ENCODE measurements around the gene NIPA2.
"Not testable (repeated sequence)": the region's sequence is repeated elsewhere in the genome, so short reads cannot be mapped to it uniquely, and the experiment has no call there.

The NIPA2 gene

GRCh38 chr15:22838292-22839042 lies at the start of gene NIPA2:
TSS of gene NIPA2 (plus strand) at chr15:22838666. CDS start at chr15:22851732, 13,066 bp downstream.
- DNase-seq = peak; percentile 98

- no peak for DNase-seq
These were observed 44.4 kb upstream of the NIPA2 start for GRCh38 chr15:22794063-22794462.

- DNase-seq = no peak
These were observed 43.8 kb upstream of the NIPA2 start for GRCh38 chr15:22794621-22795167.

- no peak for DNase-seq
These were observed 43.0 kb upstream of the NIPA2 start for GRCh38 chr15:22795206-22796063.

- peak; percentile 33 for DNase-seq
These were observed 42.4 kb upstream of the NIPA2 start for GRCh38 chr15:22796079-22796478.

- no peak for DNase-seq
These were observed 38.6 kb upstream of the NIPA2 start for GRCh38 chr15:22799902-22800301.

GRCh38 chr15:22803006-22803405 lies 35.5 kb upstream of the NIPA2 start:
- DNase-seq = not testable (repeated sequence)

GRCh38 chr15:22806156-22806555 lies 32.3 kb upstream of the NIPA2 start:
- no peak for DNase-seq

GRCh38 chr15:22806664-22807063 lies 31.8 kb upstream of the NIPA2 start:
- no peak for DNase-seq

- DNase-seq = not testable (repeated sequence)
These were observed 30.6 kb upstream of the NIPA2 start for GRCh38 chr15:22807831-22808230.

- DNase-seq = no peak
These were observed 30.2 kb upstream of the NIPA2 start for GRCh38 chr15:22808240-22808639.

- DNase-seq = no peak
These were observed 29.6 kb upstream of the NIPA2 start for GRCh38 chr15:22808761-22809280.

GRCh38 chr15:22810033-22810852 lies 28.2 kb upstream of the NIPA2 start:
- no peak for DNase-seq

GRCh38 chr15:22810853-22811338 lies 27.6 kb upstream of the NIPA2 start:
- DNase-seq = no peak

GRCh38 chr15:22811640-22812039 lies 26.8 kb upstream of the NIPA2 start:
- peak; percentile 64 for DNase-seq

GRCh38 chr15:22813844-22814243 lies 24.6 kb upstream of the NIPA2 start:
- DNase-seq = no peak

- DNase-seq = no peak
These were observed 22.7 kb upstream of the NIPA2 start for GRCh38 chr15:22815766-22816165.

- no peak for DNase-seq
These were observed 18.8 kb upstream of the NIPA2 start for GRCh38 chr15:22819651-22820050.

- DNase-seq = no peak
These were observed 14.9 kb upstream of the NIPA2 start for GRCh38 chr15:22823495-22824128.

- DNase-seq = no peak
These were observed 11.3 kb upstream of the NIPA2 start for GRCh38 chr15:22827125-22827524.

- no peak for DNase-seq
These were observed 7.0 kb upstream of the NIPA2 start for GRCh38 chr15:22831473-22831872.

All from hematopoietic multipotent progenitor cell treated with erythropoietin and hydrocortisone succinate and interleukin-3 and kit ligand, for 8 days (in vitro differentiated cells).